GM18909 (cell line): ENCODE data around the gene ARPC2.
A peak's percentile ranks its signal among the peaks of the same experiment; 100 is the strongest.

Experiments
- ATAC-seq: cut with Tn5 transposase; IDR thresholded peaks from one replicate; pipeline ENCODE4 v1.9.1; 2021; ENCODE audit warnings: mild to moderate bottlenecking; ENCODE audit not compliant: unreplicated experiment, poor library complexity

The ARPC2 gene

GRCh38 chr2:218252509-218253231, 35.7 kb downstream of the ARPC2 start:
- ATAC-seq, result no peak

GRCh38 chr2:218253232-218253625, 36.2 kb downstream of the ARPC2 start:
- no peak for ATAC-seq

- no peak for ATAC-seq
These were observed 38.5 kb downstream of the ARPC2 start for GRCh38 chr2:218255446-218255845.

GRCh38 chr2:218256612-218257350, 39.8 kb downstream of the ARPC2 start:
- ATAC-seq, result peak; percentile 3

GRCh38 chr2:218257390-218257981, 40.5 kb downstream of the ARPC2 start:
- ATAC-seq, result peak; percentile 81

GRCh38 chr2:218259099-218259961, 42.3 kb downstream of the ARPC2 start:
- no peak for ATAC-seq

- no peak for ATAC-seq
These were observed 43.2 kb downstream of the ARPC2 start for GRCh38 chr2:218260166-218260565.

- ATAC-seq, result no peak
These were observed 43.9 kb downstream of the ARPC2 start, which contains the start of gene GPBAR1 for GRCh38 chr2:218260742-218261422. TSS of gene GPBAR1 (plus strand) at chr2:218261015. CDS start at chr2:218262725, 1,710 bp downstream.

GRCh38 chr2:218261423-218262236, 44.6 kb downstream of the ARPC2 start:
- no peak for ATAC-seq

GRCh38 chr2:218262237-218262600, 45.2 kb downstream of the ARPC2 start:
- ATAC-seq, result no peak

- ATAC-seq, result no peak
These were observed 45.9 kb downstream of the ARPC2 start for GRCh38 chr2:218262631-218263586.

GRCh38 chr2:218263817-218264641, 47.0 kb downstream of the ARPC2 start:
- no peak for ATAC-seq

GRCh38 chr2:218264773-218265561, 48.0 kb downstream of the ARPC2 start:
- ATAC-seq, result no peak

- no peak for ATAC-seq
These were observed 48.6 kb downstream of the ARPC2 start for GRCh38 chr2:218265626-218266025.

GRCh38 chr2:218266316-218266979, 49.5 kb downstream of the ARPC2 start:
- ATAC-seq, result no peak

GRCh38 chr2:218267259-218267658, 50.3 kb downstream of the ARPC2 start:
- no peak for ATAC-seq
